T-helper 2 cell treated with Interferon-gamma antibody and Interleukin-4, amounts not matched to agents 5 μg/mL and 100 μg/mL, for 36 hours (primary cell): ENCODE measurements around the gene CAD.

ENCODE experiments used
- DNase-seq: peaks from one replicate; pipeline ENCODE4 v3.0.0; 2021; ENCODE audit warnings: low spot score
- H3K27ac Mint-ChIP-seq: one replicate; pipeline ENCODE4 v1.8.0; 2021; ENCODE audit warnings: mild to moderate bottlenecking, mixed read lengths
- H3K27me3 Mint-ChIP-seq: one replicate; pipeline ENCODE4 v1.8.0; 2021; ENCODE audit warnings: low read depth, mixed read lengths
- H3K36me3 Mint-ChIP-seq: one replicate; pipeline ENCODE4 v1.8.0; 2021; ENCODE audit warnings: low read depth, mixed read lengths
- H3K4me1 Mint-ChIP-seq: one replicate; pipeline ENCODE4 v1.8.0; 2021; ENCODE audit warnings: low read depth, mixed read lengths
- H3K4me3 Mint-ChIP-seq: one replicate; pipeline ENCODE4 v1.8.0; 2022; ENCODE audit warnings: mild to moderate bottlenecking, moderate library complexity, mixed read lengths
- H3K9me3 Mint-ChIP-seq: one replicate; pipeline ENCODE4 v1.8.0; 2021; ENCODE audit warnings: mixed read lengths

The CAD gene

DNA sequence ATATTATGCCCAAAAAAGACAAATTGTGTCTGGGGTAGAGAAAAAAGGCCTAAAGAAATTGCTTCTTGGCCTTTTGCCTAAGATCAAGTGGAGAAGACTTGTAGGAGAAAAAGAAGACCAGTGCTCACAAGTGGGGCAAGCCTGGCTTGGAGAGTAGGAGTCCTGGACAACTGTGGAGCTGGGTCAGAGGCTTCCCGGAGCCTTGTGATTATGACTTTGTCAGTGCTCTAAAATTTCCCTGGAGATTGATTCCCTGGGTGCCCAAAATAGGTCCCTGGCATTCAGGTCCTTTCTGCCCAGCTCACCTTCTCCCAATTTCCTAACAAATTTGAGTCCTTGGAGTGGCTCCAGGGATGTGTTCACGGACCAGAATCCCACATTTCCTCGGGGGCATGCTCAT is 64.3 kb downstream of the CAD start:
- no peaks in the 10 kb centered on the region for H3K36me3 Mint-ChIP-seq
- no peaks in the 10 kb centered on the region for H3K9me3 Mint-ChIP-seq
- peaks cover 14% of the 10 kb centered on the region for H3K27me3 Mint-ChIP-seq
- H3K27ac Mint-ChIP-seq = no peak overlapping the region
- no peak overlapping the region for H3K4me3 Mint-ChIP-seq
- H3K4me1 Mint-ChIP-seq = peaks cover 12% of the 10 kb centered on the region
- DNase-seq = no peak

DNA sequence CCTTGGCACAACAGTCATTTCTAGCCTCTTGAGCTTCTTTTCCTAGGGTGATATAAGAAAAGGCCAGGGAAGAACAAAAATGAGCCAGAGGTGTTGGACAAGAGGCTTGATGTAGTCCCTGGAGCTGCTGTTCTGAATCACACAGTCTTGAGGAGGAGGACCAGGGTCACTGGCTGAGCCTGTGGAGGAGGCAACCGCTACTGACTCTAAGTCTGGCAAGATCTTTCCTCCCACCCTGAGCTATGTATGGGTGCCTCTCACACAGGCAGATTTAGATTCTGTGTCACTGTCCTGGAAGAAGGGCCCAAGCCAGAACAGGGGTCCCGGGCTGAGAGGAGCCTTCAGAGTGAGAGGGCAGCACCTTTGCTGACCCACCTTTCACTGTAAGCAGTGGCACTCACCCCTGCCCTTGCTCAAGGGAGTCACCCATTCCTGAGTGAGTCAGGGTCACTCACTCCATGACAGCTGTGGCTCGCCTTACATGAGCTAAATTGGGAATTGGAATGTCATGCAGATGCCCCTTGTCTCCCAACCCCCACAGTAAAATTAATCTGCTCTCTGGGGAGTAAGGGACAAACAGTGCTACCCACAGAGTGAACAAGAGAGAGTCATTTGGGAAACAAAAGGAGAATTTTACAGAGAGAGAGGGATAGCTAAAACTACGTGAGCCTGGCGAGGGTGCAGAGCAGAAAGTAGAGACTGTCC is 64.8 kb downstream of the CAD start, which contains the start of gene TRIM54:
Gene TRIM54 (plus strand): TSS at position 575 of the 705 bp plus-strand sequence. CDS start 303 bp downstream, outside the sequence.
- peaks cover 12% of the 10 kb centered on the region for H3K4me1 Mint-ChIP-seq
- H3K4me3 Mint-ChIP-seq = no peak within 1 kb of the TSS
- DNase-seq = no peak
- H3K27me3 Mint-ChIP-seq = peaks cover 18% of the 10 kb centered on the region
- H3K9me3 Mint-ChIP-seq = no peaks in the 10 kb centered on the region
- H3K27ac Mint-ChIP-seq = no peak within 1 kb of the TSS
- no peaks in the 10 kb centered on the region for H3K36me3 Mint-ChIP-seq

DNA sequence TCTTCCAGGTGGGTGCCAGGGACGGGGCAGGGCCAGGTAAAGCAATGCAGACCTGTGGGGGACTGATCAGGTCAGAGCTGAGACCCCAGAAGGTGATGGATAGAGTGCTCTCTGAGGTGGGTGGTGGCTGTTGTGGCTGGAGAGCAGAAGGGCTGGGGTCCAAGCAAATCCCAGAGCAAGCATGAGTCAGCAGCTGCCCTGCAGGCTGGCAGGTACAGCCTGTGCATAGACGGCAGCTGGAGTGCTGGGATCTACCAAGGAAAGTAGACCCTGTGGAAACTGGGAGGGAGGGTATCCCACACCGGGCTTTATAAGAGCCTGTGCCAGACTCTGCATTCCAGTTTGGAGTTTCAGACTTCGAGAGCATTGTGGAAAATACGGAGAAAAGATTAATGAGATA is 65.7 kb downstream of the CAD start:
- Mint-ChIP-seq H3K27ac (no peak overlapping the region), H3K4me1 (peaks cover 12% of the 10 kb centered on the region), H3K36me3 (no peaks in the 10 kb centered on the region), H3K9me3 (no peaks in the 10 kb centered on the region), H3K4me3 (no peak overlapping the region), H3K27me3 (peaks cover 21% of the 10 kb centered on the region)
- DNase-seq = no peak

DNA sequence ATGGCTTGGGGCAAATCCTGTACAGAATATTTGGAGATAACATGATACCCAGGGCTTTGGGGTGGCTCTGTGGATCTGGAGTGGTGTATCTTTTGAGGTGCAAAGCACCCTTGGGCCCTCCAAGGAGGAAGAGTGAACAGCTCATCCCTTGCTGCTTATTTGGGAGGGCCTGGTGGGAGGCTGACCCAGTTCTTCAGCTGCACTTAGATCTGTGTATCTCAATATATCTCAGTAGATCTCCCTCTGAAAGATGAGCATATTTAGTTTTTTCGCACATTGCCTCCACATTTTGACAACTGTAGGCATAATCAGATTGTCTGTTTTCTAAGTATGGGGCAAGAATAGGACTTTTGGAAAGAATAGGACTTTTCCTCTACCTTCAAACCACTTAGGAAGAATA is 67.8 kb downstream of the CAD start:
- Mint-ChIP-seq H3K9me3 (no peaks in the 10 kb centered on the region), H3K4me3 (no peak overlapping the region)

DNA sequence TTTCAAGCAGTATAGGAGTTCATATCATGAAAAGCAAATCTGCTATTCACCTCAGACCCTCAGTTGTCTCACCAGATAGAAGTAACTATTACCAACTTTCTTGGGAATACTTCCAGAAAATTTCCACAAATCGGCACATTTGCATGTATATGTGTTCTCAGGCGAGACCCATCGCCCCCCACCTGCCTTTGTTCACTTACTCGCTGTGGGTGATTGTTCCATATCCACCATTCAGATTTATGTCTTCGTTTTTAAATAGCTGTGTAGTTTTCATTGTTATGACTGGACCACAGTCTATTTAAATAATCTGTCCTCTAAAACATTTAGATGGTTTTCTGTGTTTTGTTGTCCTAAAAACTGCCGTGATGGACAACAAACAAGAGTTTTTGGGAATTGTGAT is 68.3 kb downstream of the CAD start:
- peaks cover 5% of the 10 kb centered on the region for H3K4me1 Mint-ChIP-seq
- H3K4me3 Mint-ChIP-seq = no peak overlapping the region
- no peak for DNase-seq
- no peaks in the 10 kb centered on the region for H3K36me3 Mint-ChIP-seq
- H3K27ac Mint-ChIP-seq = no peak overlapping the region
- no peaks in the 10 kb centered on the region for H3K9me3 Mint-ChIP-seq
- peaks cover 32% of the 10 kb centered on the region for H3K27me3 Mint-ChIP-seq

More for the DNA sequence above, 67.8 kb downstream of the CAD start:
- H3K36me3 Mint-ChIP-seq = no peaks in the 10 kb centered on the region
- H3K4me1 Mint-ChIP-seq = peaks cover 7% of the 10 kb centered on the region
- H3K27ac Mint-ChIP-seq = no peak overlapping the region
- DNase-seq = no peak
- H3K27me3 Mint-ChIP-seq = peaks cover 32% of the 10 kb centered on the region

DNA sequence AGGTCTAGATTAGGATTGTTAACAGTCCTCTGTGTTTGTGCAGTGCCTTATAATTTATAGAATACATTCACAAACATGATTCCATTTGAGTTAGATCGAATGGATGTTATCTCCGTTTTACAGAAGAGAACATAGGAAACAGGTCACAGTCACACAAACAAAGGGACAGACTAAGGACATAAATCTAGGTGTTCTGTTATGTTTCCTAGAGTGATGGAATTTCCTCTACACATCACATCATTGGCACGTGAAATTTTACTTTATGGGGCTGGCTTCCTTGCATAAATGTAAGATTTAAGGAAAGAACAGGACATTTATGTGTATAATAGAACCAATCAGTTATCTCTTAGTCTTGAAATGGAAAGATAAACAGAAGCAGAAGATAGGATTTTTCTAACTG is 71.4 kb downstream of the CAD start:
- H3K4me3 Mint-ChIP-seq = no peak overlapping the region
- peaks cover 48% of the 10 kb centered on the region for H3K27me3 Mint-ChIP-seq
- DNase-seq = no peak
- no peaks in the 10 kb centered on the region for H3K9me3 Mint-ChIP-seq
- H3K36me3 Mint-ChIP-seq = no peaks in the 10 kb centered on the region
- H3K27ac Mint-ChIP-seq = no peak overlapping the region
- H3K4me1 Mint-ChIP-seq = peaks cover 4% of the 10 kb centered on the region

DNA sequence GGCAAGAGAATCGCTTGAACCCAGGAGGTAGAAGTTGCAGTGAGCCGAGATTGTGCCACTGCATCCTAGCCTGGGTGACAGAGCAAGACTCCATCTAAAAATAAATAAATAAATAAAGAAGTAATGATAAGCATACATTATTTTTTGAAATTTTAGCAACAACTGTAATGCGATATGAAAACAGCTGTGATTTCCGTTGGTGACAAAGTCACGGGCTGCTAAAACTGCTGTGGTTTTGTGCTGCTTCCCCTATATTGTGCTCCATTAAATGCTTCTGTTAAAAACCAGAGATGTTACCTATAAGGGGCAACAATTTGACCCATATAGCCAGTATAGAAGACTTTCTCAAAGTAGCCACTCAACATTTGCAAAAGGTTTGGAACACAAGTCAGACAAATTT is 73.4 kb downstream of the CAD start:
- Mint-ChIP-seq H3K27me3 (peaks cover 38% of the 10 kb centered on the region), H3K27ac (no peak overlapping the region), H3K9me3 (no peaks in the 10 kb centered on the region), H3K36me3 (no peaks in the 10 kb centered on the region), H3K4me1 (peaks cover 4% of the 10 kb centered on the region), H3K4me3 (no peak overlapping the region)
- no peak for DNase-seq

DNA sequence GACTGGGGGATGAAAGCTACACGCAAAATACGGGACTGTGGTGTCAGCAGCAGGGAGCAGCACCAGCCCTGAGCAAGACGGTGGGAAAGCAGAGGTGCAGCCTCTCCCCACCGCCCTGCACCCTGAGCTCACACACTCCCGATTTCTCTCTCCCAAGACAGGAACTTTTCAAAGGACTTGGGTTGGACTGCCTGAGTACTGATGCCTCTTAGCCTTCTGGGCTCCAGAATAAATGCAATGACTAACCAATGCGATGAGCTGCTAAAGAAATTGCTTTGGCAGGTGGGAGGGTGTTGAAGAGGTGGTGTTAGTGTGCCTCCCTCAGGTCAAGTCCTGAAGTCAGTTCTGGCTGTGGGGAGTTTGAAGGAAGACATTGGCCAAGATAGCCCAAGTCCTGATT is 74.7 kb downstream of the CAD start:
- H3K9me3 Mint-ChIP-seq = no peaks in the 10 kb centered on the region
- H3K4me3 Mint-ChIP-seq = no peak overlapping the region
- H3K36me3 Mint-ChIP-seq = no peaks in the 10 kb centered on the region
- DNase-seq = no peak
- peaks cover 4% of the 10 kb centered on the region for H3K4me1 Mint-ChIP-seq
- peaks cover 30% of the 10 kb centered on the region for H3K27me3 Mint-ChIP-seq
- H3K27ac Mint-ChIP-seq = no peak overlapping the region
